ENCODE results near the gene CCDC102A. TPM values are rescaled to one million over a fixed set of nuclear protein-coding genes. Genes with fewer than 3 reads are reported as not detected.

The CCDC102A gene
- polyA plus RNA-seq, 3 donors = not detected

GRCh38 chr16:57562066-57562465, 25.7 kb upstream of the CCDC102A start:
- no peak for DNase-seq
- no peaks in the 10 kb centered on the region for H4K20me1 ChIP-seq (ENCODE audit: insufficient read depth, low read length)
- H3K4me2 ChIP-seq (replicated peaks; ENCODE audit: extremely low read depth, low read length, poor library complexity, severe bottlenecking) = no peak overlapping the region
- no peak overlapping the region for H2AFZ ChIP-seq (ENCODE audit: insufficient read depth, low read depth, low read length, poor library complexity, severe bottlenecking)
- no peaks in the 10 kb centered on the region for H3K36me3 ChIP-seq (replicated peaks in 1 of 2; ENCODE audit: control insufficient read depth in 1 of 2, insufficient read depth in 2 of 2, low read length in 2 of 2)
- peaks cover 0 to 2% of the 10 kb centered on the region in 2 donors for H3K27me3 ChIP-seq (ENCODE audit: control insufficient read depth in 2 of 2, insufficient read depth in 2 of 2, low read length in 2 of 2)
- peaks cover 10 to 33% (median 20%) of the 10 kb centered on the region in 7 donors for H3K9me3 Mint-ChIP-seq
- H3K4me3 Mint-ChIP-seq = no peak overlapping the region
- H3K27ac ChIP-seq (ENCODE audit: low read depth in 1 of 2, low read length in 2 of 2) = no peak overlapping the region
- H3K27me3 Mint-ChIP-seq (ENCODE audit: low read depth in 3 of 3) = peaks cover 8 to 20% (median 19%) of the 10 kb centered on the region in 3 donors
- no peaks in the 10 kb centered on the region for H3K4me1 Mint-ChIP-seq
- no peak for TF ChIP-seq CTCF (IDR thresholded peaks at IDR 0.05)
- H3K27ac Mint-ChIP-seq = no peak overlapping the region
- no peaks in the 10 kb centered on the region for H3K79me2 ChIP-seq (ENCODE audit: insufficient read depth, low read length)
- H3K4me1 ChIP-seq (ENCODE audit: control insufficient read depth in 1 of 2, insufficient read depth in 2 of 2, low read length in 2 of 2) = no peaks in the 10 kb centered on the region
- no peak overlapping the region for H3K9ac ChIP-seq (ENCODE audit: insufficient read depth, low read length, poor library complexity, severe bottlenecking)
- peaks cover 13 to 33% of the 10 kb centered on the region in 2 donors for H3K36me3 Mint-ChIP-seq
- 100% methylated on average over 2 of the region's 4 CpGs for WGBS (ENCODE audit: insufficient coverage)
- intact Hi-C loops (cut with micrococcal nuclease) = no loop called here
- peaks cover 20 to 25% of the 10 kb centered on the region in 2 donors for H3K9me3 ChIP-seq (replicated peaks in 1 of 2; ENCODE audit: control insufficient read depth in 1 of 2, insufficient read depth in 1 of 2, low read length in 2 of 2)
- no peak overlapping the region for H3K4me3 ChIP-seq (replicated peaks in 1 of 3; ENCODE audit: low read depth in 2 of 3, low read length in 3 of 3)

GRCh38 chr16:57559072-57559790, 22.9 kb upstream of the CCDC102A start:
- peaks cover 8 to 17% (median 12%) of the 10 kb centered on the region in 3 donors for H3K27me3 Mint-ChIP-seq (ENCODE audit: low read depth in 3 of 3)

More at GRCh38 chr16:57559072-57559790, 22.9 kb upstream of the CCDC102A start:
- Mint-ChIP-seq H3K9me3 (peaks cover 19 to 46% (median 31%) of the 10 kb centered on the region in 7 donors), H3K36me3 (peaks cover 6 to 28% of the 10 kb centered on the region in 2 donors), H3K4me1 (no peaks in the 10 kb centered on the region), H3K4me3 (no peak overlapping the region), H3K27ac (no peak overlapping the region)
- no peak overlapping the region for H3K4me2 ChIP-seq (replicated peaks; ENCODE audit: extremely low read depth, low read length, poor library complexity, severe bottlenecking)
- H3K9me3 ChIP-seq (replicated peaks in 1 of 2; ENCODE audit: control insufficient read depth in 1 of 2, insufficient read depth in 1 of 2, low read length in 2 of 2) = peaks cover 29% of the 10 kb centered on the region in 2 donors
- intact Hi-C loops (cut with micrococcal nuclease) = no loop called here
- no peaks in the 10 kb centered on the region for H3K27me3 ChIP-seq (ENCODE audit: control insufficient read depth in 2 of 2, insufficient read depth in 2 of 2, low read length in 2 of 2)
- 94% methylated on average over 3 of the region's 4 CpGs for WGBS (ENCODE audit: insufficient coverage)
- H3K4me3 ChIP-seq (replicated peaks in 1 of 3; ENCODE audit: low read depth in 2 of 3, low read length in 3 of 3) = no peak overlapping the region
- no peak for DNase-seq
- H3K9ac ChIP-seq (ENCODE audit: insufficient read depth, low read length, poor library complexity, severe bottlenecking) = no peak overlapping the region
- no peak overlapping the region for H3K27ac ChIP-seq (ENCODE audit: low read depth in 1 of 2, low read length in 2 of 2)
- no peaks in the 10 kb centered on the region for H3K36me3 ChIP-seq (replicated peaks in 1 of 2; ENCODE audit: control insufficient read depth in 1 of 2, insufficient read depth in 2 of 2, low read length in 2 of 2)
- no peaks in the 10 kb centered on the region for H3K4me1 ChIP-seq (ENCODE audit: control insufficient read depth in 1 of 2, insufficient read depth in 2 of 2, low read length in 2 of 2)
- no peak overlapping the region for H2AFZ ChIP-seq (ENCODE audit: insufficient read depth, low read depth, low read length, poor library complexity, severe bottlenecking)
- H3K79me2 ChIP-seq (ENCODE audit: insufficient read depth, low read length) = no peaks in the 10 kb centered on the region
- H4K20me1 ChIP-seq (ENCODE audit: insufficient read depth, low read length) = no peaks in the 10 kb centered on the region
- no peak for TF ChIP-seq CTCF (IDR thresholded peaks at IDR 0.05)
